Skeletal muscle satellite cell (primary cell): ENCODE results near the gene SHF. TPM values are rescaled to one million over a fixed set of nuclear protein-coding genes. Genes with fewer than 3 reads are reported as not detected.
"Not testable (repeated sequence)": the region's sequence is repeated elsewhere in the genome, so short reads cannot be mapped to it uniquely, and the experiment has no call there.

Source experiments
- H3K27me3 ChIP-seq: 2 replicates; pipeline ENCODE4 v1.7.0; 2013; ENCODE audit warnings: low read length; ENCODE audit not compliant: control insufficient read depth, insufficient read depth
- H3K36me3 ChIP-seq: 2 replicates; pipeline ENCODE4 v1.7.0; 2013; ENCODE audit warnings: mild to moderate bottlenecking, control low read depth, low read length; ENCODE audit not compliant: insufficient read depth
- H3K4me1 ChIP-seq: 2 replicates; pipeline ENCODE4 v1.7.0; 2013; ENCODE audit warnings: low read length; ENCODE audit not compliant: control insufficient read depth, insufficient read depth
- H3K4me2 ChIP-seq: 2 replicates; pipeline ENCODE4 v1.7.0; 2013; ENCODE audit warnings: mild to moderate bottlenecking, low read length
- H3K4me3 ChIP-seq: 2 replicates; pipeline ENCODE4 v1.7.0; 2013; ENCODE audit warnings: low read length
- H3K9ac ChIP-seq: 2 replicates; pipeline ENCODE4 v1.7.0; 2013; ENCODE audit warnings: mild to moderate bottlenecking, low read depth, low read length, moderate library complexity
- H3K9me3 ChIP-seq: replicated peaks from 2 replicates; pipeline ENCODE4 v1.7.0; 2013; ENCODE audit warnings: mild to moderate bottlenecking, control low read depth, low read length
- total RNA-seq: library from RNA; depleted of rRNA; stranded (reverse); fragments of >200 nt; gene quantifications from 2 replicates; pipeline ENCODE4 v1.2.3, GENCODE V29; 2012; rRNA removed

The SHF gene, protein sequence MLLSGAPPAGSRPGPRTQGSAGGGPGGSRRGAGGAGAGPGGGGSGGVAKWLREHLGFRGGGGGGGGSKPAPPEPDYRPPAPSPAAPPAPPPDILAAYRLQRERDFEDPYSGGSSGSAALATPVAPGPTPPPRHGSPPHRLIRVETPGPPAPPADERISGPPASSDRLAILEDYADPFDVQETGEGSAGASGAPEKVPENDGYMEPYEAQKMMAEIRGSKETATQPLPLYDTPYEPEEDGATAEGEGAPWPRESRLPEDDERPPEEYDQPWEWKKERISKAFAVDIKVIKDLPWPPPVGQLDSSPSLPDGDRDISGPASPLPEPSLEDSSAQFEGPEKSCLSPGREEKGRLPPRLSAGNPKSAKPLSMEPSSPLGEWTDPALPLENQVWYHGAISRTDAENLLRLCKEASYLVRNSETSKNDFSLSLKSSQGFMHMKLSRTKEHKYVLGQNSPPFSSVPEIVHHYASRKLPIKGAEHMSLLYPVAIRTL
- 1.3 and 1.8 TPM in 2 replicates for total RNA-seq

- H3K9me3 ChIP-seq: no peaks in the 10 kb centered on the region
- peak within 1 kb of the TSS; percentile 70 for H3K9ac ChIP-seq
- peaks cover 25% of the 10 kb centered on the region for H3K4me1 ChIP-seq
- H3K36me3 ChIP-seq: no peaks in the 10 kb centered on the region
- peak within 1 kb of the TSS; percentile 80 for H3K4me3 ChIP-seq
- peak within 1 kb of the TSS; percentile 98 for H3K4me2 ChIP-seq
- H3K27me3 ChIP-seq: peaks cover 22% of the 10 kb centered on the region
Measured at GRCh38 chr15:45187894-45188830, at the start of gene SHF. Gene SHF, minus strand, starts transcription at chr15:45187966. Its CDS starts 15 bp downstream, at chr15:45187951.

- not testable (repeated sequence) for H3K4me1 ChIP-seq, H3K4me3 ChIP-seq, H3K4me2 ChIP-seq, H3K9ac ChIP-seq, H3K27me3 ChIP-seq, H3K9me3 ChIP-seq, H3K36me3 ChIP-seq
Measured at GRCh38 chr15:45236806-45237205, 49.0 kb upstream of the SHF start.

GRCh38 chr15:45234562-45235235 is 46.9 kb upstream of the SHF start:
- no peaks in the 10 kb centered on the region for H3K36me3 ChIP-seq
- no peaks in the 10 kb centered on the region for H3K4me1 ChIP-seq
- no peak overlapping the region for H3K4me2 ChIP-seq
- no peak overlapping the region for H3K9ac ChIP-seq
- no peak overlapping the region for H3K4me3 ChIP-seq
- no peaks in the 10 kb centered on the region for H3K9me3 ChIP-seq
- H3K27me3 ChIP-seq: no peaks in the 10 kb centered on the region

DNA sequence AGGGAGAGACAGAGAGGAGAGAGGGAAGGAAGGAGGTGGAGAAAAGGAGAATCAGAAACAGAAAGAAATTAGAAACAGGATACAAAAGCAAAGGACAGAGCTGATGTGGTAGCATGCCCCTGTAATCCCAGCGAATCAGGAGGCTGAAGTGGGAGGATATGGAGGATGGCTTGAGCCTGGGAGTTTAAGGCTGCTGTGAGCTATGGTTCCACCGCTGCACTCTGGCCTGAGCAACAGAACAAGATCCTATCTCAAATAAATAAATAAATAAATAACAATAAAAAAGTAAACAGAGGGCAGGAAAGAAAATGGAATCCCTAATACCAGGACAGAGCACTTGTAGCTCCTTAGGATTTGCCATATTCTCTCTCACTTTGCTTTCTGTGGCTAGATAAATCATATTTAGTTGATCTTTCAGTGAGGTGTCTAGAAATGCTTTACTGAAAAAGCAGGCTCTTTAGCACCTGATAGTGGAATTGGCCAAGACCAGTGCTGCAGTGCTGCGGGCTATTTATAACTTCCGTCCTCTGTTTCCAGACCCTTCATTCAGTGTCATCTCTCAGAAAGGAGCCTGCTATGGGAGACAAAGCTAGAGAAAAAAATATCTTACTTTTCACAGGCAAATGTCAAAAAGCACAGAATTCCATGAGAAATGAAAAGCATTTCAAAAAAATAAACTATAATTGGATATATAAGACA is 44.2 kb upstream of the SHF start:
- Histone ChIP-seq H3K9ac (no peak overlapping the region), H3K27me3 (no peaks in the 10 kb centered on the region), H3K4me1 (no peaks in the 10 kb centered on the region), H3K4me2 (no peak overlapping the region), H3K9me3 (no peaks in the 10 kb centered on the region), H3K4me3 (no peak overlapping the region), H3K36me3 (no peaks in the 10 kb centered on the region)

DNA sequence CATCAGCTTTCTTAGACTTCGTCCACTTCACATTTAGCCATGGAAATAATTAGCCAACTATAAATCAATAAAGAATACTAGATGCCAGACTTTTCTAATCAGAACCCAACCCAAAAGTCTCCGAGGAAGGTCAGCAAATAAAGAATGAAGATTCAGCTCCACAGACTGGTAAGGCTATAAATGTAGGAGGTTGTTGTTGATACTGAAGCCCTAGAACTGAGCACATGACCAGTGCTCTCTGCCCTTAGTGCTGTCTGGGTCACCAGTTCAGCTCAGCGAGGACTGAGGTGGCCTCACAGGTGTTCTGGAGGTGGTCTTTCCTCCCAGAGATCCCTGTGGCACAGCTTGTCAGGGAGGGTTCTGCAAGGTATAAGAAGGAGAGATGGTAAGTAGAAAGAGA is 43.4 kb upstream of the SHF start:
- H3K4me1 ChIP-seq: no peaks in the 10 kb centered on the region
- no peaks in the 10 kb centered on the region for H3K36me3 ChIP-seq
- H3K9ac ChIP-seq: no peak overlapping the region
- no peak overlapping the region for H3K4me2 ChIP-seq
- H3K4me3 ChIP-seq: no peak overlapping the region
- no peaks in the 10 kb centered on the region for H3K9me3 ChIP-seq
- H3K27me3 ChIP-seq: no peaks in the 10 kb centered on the region

- Histone ChIP-seq H3K4me3 (no peak overlapping the region), H3K9ac (no peak overlapping the region), H3K9me3 (no peaks in the 10 kb centered on the region), H3K4me1 (no peaks in the 10 kb centered on the region), H3K4me2 (no peak overlapping the region), H3K27me3 (no peaks in the 10 kb centered on the region), H3K36me3 (no peaks in the 10 kb centered on the region)
Measured at GRCh38 chr15:45230245-45230965, 42.6 kb upstream of the SHF start.

DNA sequence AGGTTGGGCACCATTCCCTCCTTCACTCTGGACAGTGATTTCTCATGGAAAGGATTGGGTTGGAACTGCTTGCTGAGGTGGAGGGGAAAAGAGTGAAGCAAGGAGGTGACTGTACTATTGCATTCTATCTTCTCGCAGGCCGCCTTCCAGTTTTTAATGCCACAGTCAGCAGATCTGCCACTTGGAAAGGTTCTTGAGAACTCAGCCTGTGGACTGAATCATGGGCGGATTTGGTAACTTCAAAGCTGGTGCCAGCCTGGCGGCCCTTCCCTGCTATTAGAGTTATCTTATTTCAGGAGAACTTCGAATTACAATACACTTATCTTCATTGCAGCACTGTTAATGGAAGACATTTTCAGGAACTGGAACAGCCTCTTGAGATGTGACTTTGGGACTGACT is 41.2 kb upstream of the SHF start:
- Histone ChIP-seq H3K27me3 (peaks cover 6% of the 10 kb centered on the region), H3K4me3 (no peak overlapping the region), H3K9ac (no peak overlapping the region), H3K9me3 (no peaks in the 10 kb centered on the region), H3K4me1 (no peaks in the 10 kb centered on the region), H3K4me2 (no peak overlapping the region), H3K36me3 (no peaks in the 10 kb centered on the region)

DNA sequence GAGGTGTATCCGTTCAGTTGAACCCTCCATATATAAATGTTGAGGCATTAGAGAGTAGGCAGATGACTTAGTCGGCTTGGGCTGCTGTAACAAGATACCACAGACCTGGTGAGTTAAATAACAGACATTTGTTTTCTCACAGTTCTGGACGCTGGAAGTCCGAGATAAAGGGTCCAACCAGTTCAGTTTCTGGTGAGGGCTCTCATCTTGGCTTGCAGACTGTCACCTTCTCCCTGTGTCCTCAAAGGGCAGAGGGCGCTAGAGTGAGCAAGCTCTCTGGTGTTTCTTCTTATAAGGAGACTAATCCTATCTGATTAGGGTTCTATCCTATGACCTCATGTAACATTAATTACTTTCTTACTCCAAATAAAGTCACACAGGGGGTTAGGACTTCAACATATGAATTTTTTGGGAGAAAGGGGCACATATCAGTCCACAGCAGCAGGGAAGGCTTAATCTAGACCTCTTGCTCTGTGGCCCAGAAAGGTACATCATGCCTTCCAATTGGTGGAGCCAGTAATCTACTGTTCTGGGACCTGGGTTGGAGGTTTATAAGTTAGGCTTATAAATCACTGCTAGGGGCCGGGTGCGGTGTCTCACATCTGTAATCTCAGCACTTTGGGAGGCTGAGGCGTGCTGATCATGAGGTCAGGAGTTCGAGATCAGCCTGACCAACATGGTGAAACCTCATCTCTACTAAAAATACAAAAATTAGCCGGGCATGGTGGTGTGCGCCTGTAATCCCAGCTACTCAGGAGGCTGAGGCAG is 37.9 kb upstream of the SHF start:
- no peaks in the 10 kb centered on the region for H3K9me3 ChIP-seq
- H3K4me1 ChIP-seq: no peaks in the 10 kb centered on the region
- no peak overlapping the region for H3K4me2 ChIP-seq
- no peak overlapping the region for H3K9ac ChIP-seq
- H3K27me3 ChIP-seq: peaks cover 17% of the 10 kb centered on the region
- H3K4me3 ChIP-seq: no peak overlapping the region
- no peaks in the 10 kb centered on the region for H3K36me3 ChIP-seq

DNA sequence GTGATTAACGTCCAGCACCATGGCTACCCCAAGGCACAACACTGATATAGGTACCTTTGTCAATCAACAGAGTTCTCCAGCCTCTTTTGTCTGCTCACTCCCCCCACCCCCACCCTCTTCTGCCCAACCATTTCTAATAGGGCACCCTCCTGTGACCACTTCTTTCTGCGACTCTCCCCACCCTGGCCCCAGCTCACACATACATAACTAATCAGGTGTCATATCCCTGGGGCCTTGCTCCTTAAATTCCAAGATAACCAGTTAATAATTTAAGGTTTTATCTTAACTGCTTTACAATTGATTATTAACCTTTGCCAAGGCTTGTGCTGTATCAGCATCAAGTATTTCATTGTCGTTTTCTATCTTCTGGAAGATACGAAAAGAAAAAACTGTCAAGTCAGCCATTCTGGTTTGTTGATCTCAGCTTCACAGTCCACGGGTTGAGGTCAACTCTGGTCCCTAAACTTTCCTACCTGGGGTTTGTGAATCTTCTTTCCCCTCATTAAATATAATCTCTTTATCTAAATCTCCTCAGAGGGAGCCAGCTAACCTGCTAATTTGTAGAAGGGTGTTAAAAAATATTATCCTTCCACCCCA is 37.0 kb upstream of the SHF start:
- Histone ChIP-seq H3K9ac (no peak overlapping the region), H3K4me1 (no peaks in the 10 kb centered on the region), H3K27me3 (peaks cover 17% of the 10 kb centered on the region), H3K4me3 (no peak overlapping the region), H3K9me3 (no peaks in the 10 kb centered on the region), H3K4me2 (no peak overlapping the region), H3K36me3 (no peaks in the 10 kb centered on the region)

GRCh38 chr15:45221967-45222366 is 34.2 kb upstream of the SHF start:
- H3K36me3 ChIP-seq: no peaks in the 10 kb centered on the region
- H3K4me3 ChIP-seq: no peak overlapping the region
- H3K9me3 ChIP-seq: no peaks in the 10 kb centered on the region
- peaks cover 17% of the 10 kb centered on the region for H3K27me3 ChIP-seq
- no peak overlapping the region for H3K9ac ChIP-seq
- no peaks in the 10 kb centered on the region for H3K4me1 ChIP-seq
- H3K4me2 ChIP-seq: no peak overlapping the region
